C4-2B (cell line): ENCODE measurements around the gene GALR3.

Experiments
- ZFX ChIP-seq: fragments of 450-650 bp; IDR thresholded peaks from 2 replicates; pipeline ENCODE4 v1.6.1; 2017
- TF ChIP-seq, protein P1 (sequence below): fragments of 450-650 bp; conservative IDR thresholded peaks from 2 replicates; pipeline ENCODE4 v1.5.1; 2017; ENCODE audit warnings: mild to moderate bottlenecking

DNA sequence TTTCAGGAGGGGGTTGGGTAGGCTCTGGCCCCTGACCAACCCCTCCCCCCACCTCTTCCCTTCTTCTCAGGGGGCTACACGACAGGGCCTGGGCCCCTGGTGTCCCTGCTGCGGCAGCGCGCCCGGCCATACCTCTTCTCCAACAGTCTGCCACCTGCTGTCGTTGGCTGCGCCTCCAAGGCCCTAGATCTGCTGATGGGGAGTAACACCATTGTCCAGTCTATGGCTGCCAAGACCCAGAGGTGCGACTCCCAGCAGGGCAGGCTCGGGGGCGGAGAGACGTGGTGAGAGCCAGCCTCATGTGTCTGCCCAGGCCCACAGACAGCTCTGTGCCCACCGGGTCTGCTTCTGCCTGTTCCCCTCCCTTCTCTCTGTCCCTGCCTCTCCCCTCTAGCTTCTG, 7.6 kb upstream of the GALR3 start:
- TF ChIP-seq, protein P1, sequence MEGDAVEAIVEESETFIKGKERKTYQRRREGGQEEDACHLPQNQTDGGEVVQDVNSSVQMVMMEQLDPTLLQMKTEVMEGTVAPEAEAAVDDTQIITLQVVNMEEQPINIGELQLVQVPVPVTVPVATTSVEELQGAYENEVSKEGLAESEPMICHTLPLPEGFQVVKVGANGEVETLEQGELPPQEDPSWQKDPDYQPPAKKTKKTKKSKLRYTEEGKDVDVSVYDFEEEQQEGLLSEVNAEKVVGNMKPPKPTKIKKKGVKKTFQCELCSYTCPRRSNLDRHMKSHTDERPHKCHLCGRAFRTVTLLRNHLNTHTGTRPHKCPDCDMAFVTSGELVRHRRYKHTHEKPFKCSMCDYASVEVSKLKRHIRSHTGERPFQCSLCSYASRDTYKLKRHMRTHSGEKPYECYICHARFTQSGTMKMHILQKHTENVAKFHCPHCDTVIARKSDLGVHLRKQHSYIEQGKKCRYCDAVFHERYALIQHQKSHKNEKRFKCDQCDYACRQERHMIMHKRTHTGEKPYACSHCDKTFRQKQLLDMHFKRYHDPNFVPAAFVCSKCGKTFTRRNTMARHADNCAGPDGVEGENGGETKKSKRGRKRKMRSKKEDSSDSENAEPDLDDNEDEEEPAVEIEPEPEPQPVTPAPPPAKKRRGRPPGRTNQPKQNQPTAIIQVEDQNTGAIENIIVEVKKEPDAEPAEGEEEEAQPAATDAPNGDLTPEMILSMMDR = no peak
- TF ChIP-seq ZFX = no peak
